RWPE1 (cell line): ENCODE results near the gene SLC47A2.

Source experiments
- CTCF ChIA-PET: fragments of 350-600 bp; sonication (Branson Sonifier 250); formaldehyde crosslinking; extraction: SDS; loops from one replicate; lab custom pipeline; 2021; lab: Yijun Ruan, JAX
- POLR2A ChIA-PET: fragments of 400-600 bp; formaldehyde crosslinking; extraction: SDS; loops from one replicate; lab custom pipeline; 2020; ENCODE audit warnings: antibody characterized with exemption; ENCODE audit not compliant: low non-redundant PET; lab: Yijun Ruan, JAX
- DNase-seq: peaks from one replicate; pipeline ENCODE4 v3.0.0; 2012; ENCODE audit warnings: low spot score
- H3K27ac ChIP-seq: fragments of 450-650 bp; 2 replicates; pipeline ENCODE4 v1.5.1; 2017
- TF ChIP-seq, protein P1 (sequence below): fragments of 450-650 bp; conservative IDR thresholded peaks from 2 replicates; pipeline ENCODE4 v1.5.1; 2017; ENCODE audit warnings: low read depth, mild to moderate bottlenecking

SLC47A2 gene

DNA sequence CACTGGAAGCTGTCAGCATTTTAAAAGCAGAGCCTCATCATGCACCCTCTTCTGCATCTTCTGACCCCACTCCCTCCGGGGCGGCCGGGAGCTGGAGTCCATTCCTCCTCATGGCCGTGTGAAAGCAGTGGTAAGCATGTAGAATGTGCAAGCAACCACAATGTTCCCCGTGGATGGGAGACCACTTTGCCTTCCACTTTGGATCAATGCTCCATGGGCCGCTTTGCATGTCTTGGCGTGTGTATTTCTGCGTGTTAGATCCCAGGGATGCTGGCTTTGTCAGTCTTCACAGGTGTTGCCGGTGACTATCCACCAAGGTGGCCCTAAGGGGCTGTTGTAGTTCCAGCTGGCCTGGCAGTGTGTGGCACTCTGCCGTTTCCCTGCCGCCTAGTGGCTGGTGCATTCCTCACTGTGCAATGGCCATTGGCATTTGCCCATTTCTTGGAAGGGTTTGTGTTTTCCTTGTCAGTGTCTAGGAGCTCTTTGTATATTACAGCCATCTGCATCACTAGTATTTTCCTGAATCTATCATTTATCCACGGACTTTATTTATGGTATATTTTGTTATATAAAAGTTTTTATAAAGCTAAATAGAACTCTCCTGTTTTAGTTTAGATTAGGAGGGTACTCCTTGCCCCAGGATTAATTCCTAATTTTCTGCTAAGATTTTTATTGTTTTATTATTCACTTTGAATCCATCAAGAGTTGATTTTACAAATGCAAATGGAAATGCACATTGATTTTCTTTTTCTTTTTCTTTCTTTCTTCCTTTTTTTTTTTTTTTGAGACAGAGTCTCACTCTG is 37.5 kb upstream of the SLC47A2 start:
- CTCF ChIA-PET: interaction anchor here (0.6 to 1.8 kb wide), 14 partner anchors 9 to 391 kb away, joined by 3 to 16 read pairs (median 5); partner anchors contain the start of genes ALDH3A2 and B9D1
- H3K27ac ChIP-seq: peak overlapping the region; percentile 100
- TF ChIP-seq, protein P1, sequence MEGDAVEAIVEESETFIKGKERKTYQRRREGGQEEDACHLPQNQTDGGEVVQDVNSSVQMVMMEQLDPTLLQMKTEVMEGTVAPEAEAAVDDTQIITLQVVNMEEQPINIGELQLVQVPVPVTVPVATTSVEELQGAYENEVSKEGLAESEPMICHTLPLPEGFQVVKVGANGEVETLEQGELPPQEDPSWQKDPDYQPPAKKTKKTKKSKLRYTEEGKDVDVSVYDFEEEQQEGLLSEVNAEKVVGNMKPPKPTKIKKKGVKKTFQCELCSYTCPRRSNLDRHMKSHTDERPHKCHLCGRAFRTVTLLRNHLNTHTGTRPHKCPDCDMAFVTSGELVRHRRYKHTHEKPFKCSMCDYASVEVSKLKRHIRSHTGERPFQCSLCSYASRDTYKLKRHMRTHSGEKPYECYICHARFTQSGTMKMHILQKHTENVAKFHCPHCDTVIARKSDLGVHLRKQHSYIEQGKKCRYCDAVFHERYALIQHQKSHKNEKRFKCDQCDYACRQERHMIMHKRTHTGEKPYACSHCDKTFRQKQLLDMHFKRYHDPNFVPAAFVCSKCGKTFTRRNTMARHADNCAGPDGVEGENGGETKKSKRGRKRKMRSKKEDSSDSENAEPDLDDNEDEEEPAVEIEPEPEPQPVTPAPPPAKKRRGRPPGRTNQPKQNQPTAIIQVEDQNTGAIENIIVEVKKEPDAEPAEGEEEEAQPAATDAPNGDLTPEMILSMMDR: peak; percentile 81
- DNase-seq: peak; percentile 52
- POLR2A ChIA-PET: interaction anchor here (0.6 to 1.2 kb wide), 6 partner anchors 8 to 47 kb away, joined by 3 to 6 read pairs (median 3); partner anchors contain the start of gene SLC47A2

DNA sequence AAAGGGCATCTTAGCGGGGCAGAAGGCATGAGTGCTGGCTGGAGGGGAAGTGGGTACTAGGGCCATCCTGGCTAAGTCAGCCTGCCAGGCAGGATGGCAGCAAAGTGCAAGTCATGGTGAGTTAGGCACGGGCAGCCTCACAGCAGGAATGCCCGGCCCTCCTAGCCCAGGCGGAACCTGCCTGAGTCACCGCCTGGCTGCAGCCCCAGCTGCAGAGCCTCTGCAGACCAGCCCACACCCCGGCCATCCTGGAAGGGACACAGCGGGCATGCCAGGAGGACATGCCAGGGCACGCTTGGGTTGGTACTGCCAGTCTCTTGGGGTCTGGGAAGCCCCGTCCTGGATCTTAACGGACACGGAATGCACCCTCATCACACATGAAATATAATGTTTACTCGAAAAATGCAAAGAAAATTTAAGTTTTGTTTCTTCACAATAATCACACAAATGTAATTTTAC is 36.7 kb upstream of the SLC47A2 start:
- TF ChIP-seq, protein P1: no peak
- peak; percentile 95 for DNase-seq
- H3K27ac ChIP-seq: peak overlapping the region; percentile 100
- ChIA-PET CTCF (interaction anchor here (0.6 to 1.8 kb wide), 9 partner anchors 9 to 390 kb away, joined by 3 to 16 read pairs (median 5); partner anchors contain the start of genes ALDH3A2 and B9D1), POLR2A (interaction anchor here (0.6 to 1.6 kb wide), 8 partner anchors 9 to 46 kb away, joined by 3 to 6 read pairs (median 4); partner anchors contain the start of gene SLC47A2)

DNA sequence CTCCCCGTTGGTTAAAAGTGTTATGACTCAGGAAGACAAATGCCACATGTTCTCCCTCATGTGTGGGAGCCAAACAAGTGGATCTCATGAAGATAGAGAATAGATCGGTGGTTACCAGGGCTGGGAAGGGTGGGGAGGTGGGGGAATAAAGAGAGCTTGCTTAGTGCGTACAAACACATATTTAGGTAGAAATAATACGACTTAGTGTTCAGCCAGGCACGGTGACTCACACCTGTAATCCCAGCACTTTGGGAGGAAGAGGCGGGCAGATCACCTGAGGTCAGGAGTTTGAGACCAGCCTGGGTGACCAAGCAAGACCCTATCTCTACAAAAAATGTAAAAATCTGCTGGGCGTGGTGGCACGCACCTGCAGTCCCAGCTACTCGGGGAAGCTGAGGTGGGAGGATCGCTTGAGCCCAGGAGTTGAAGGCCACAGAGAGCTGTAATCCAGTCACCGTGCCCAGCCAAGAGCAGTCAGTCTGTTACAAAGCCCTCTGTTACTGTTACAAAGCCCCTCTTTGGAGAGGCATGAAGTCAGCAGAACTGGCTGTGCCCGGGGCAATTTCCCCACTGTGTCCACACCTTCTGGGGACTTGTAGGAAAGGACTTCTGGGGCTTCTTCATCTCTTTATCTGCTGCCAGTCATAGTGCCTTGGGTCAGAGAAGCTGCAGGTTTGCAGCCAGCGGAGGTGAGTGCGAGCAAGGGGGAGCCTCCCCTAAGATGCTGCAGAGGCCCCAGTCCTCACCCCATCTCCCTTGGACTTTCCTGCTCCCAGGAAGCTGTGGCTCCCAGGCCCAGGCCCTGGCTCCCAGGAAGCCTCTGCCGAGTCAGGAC is 36.0 kb upstream of the SLC47A2 start:
- DNase-seq: no peak
- H3K27ac ChIP-seq: peak overlapping the region; percentile 100
- TF ChIP-seq, protein P1: no peak
- ChIA-PET CTCF (interaction anchor here (0.6 to 1.8 kb wide), 8 partner anchors 9 to 390 kb away, joined by 3 to 7 read pairs (median 5); partner anchors contain the start of genes ALDH3A2 and B9D1), POLR2A (interaction anchor here (0.6 to 1.6 kb wide), 6 partner anchors 25 to 239 kb away, joined by 3 to 11 read pairs (median 4); partner anchors contain the start of gene SLC47A2)

DNA sequence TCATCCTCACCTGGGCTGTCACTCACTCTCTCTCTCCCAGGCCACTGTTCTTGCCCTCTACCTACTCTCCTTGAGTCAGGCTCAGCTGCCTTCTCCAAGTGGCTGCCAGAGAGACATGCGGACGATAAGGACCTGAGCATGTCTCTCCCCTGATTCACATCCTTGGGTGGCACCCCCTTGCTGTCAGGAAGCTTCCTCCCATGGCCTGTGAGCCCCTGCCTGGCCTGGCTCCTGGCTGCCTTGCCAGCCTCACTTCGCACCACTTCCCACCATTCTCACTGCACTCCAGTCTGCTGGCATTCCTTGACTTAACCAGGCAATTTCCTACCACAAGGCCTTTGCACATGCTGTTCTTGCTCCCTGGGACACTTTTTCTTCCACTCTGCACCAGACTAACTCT is 34.5 kb upstream of the SLC47A2 start:
- ChIA-PET POLR2A (no interaction called here), CTCF (interaction anchor here (1.3 kb wide), 1 partner anchor 217 kb away, joined by 7 read pairs; no protein-coding TSS in a partner anchor)
- DNase-seq: peak; percentile 31
- peak overlapping the region; percentile 100 for H3K27ac ChIP-seq
- TF ChIP-seq, protein P1: no peak

DNA sequence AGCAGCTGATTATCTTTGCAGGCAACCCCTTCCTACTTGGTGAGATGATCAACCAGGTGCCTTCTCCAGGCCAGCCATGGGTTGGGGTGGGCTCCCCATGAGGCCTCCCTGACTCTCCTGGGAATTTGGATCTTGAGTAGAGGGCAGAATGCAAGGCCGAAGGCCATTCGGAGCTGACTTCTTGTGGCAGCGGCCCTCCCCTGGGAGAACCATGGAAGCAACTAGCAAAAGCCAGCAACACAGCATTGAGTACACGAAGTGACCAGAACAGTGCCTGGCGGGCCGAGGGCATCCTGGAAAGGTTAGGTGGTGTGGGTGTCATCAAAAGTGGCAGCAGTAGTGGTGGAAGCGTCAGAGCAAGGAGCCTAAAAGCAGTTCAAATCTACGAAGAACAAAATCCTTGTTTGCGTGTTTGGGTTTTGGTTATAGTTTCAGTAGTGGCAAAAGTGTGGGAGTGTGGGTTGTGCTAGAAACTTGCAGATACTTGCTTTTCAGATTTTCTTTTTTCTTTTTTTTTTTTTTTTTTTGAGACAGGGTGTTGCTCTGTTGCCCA is 33.7 kb upstream of the SLC47A2 start:
- no peak for DNase-seq
- TF ChIP-seq, protein P1: no peak
- ChIA-PET CTCF (interaction anchor here (3.2 kb wide), 1 partner anchor 31 kb away, joined by 13 read pairs; no protein-coding TSS in a partner anchor), POLR2A (no interaction called here)
- peak overlapping the region; percentile 100 for H3K27ac ChIP-seq
